Fibroblast of lung (primary cell): ENCODE measurements around the gene GPR68.

Experiments
- EZH2 ChIP-seq: IDR thresholded peaks from 2 replicates; pipeline ENCODE4 v1.5.1; 2012; ENCODE audit warnings: low read length, control low read depth, mild to moderate bottlenecking; ENCODE audit errors: missing control alignments
- TF ChIP-seq, protein P1 (sequence below), 2 donors: IDR thresholded peaks in 1 of 2; conservative IDR thresholded peaks in 1 of 2; 1 replicate in 1 of 2; 2 replicates in 1 of 2; pipeline ENCODE4 v1.5.1; 2011 to 2012; ENCODE audit warnings: low read length in 2 of 2, control low read depth in 1 of 2, inconsistent platforms in 1 of 2, low read depth in 1 of 2, mild to moderate bottlenecking in 1 of 2

DNA sequence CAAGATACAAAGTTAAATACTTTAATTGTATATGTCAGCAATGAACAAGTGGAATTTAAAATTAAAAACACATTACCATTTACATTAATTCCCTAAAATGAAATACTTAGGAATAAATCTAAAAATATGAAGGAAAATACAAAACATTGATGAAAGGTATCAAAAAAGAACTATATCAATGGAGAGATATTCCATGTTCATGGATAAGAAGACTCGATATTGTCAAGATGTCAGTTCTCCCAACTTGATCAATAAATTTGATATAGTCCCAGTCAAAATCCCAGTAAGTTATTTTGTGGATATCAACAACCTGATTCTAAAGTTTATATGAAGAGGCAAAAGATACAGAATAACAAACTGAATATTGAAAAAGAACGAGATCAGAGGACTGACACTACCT lies 33.5 kb downstream of the GPR68 start:
- TF ChIP-seq, protein P1, sequence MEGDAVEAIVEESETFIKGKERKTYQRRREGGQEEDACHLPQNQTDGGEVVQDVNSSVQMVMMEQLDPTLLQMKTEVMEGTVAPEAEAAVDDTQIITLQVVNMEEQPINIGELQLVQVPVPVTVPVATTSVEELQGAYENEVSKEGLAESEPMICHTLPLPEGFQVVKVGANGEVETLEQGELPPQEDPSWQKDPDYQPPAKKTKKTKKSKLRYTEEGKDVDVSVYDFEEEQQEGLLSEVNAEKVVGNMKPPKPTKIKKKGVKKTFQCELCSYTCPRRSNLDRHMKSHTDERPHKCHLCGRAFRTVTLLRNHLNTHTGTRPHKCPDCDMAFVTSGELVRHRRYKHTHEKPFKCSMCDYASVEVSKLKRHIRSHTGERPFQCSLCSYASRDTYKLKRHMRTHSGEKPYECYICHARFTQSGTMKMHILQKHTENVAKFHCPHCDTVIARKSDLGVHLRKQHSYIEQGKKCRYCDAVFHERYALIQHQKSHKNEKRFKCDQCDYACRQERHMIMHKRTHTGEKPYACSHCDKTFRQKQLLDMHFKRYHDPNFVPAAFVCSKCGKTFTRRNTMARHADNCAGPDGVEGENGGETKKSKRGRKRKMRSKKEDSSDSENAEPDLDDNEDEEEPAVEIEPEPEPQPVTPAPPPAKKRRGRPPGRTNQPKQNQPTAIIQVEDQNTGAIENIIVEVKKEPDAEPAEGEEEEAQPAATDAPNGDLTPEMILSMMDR (conservative IDR thresholded peaks at IDR 0.05 in 1 of 2, IDR thresholded peaks at IDR 0.05 in 1 of 2; ENCODE audit: low read depth in 1 of 2, low read length in 2 of 2): no peak
- no peak for TF ChIP-seq EZH2
